ENCODE data around the gene TDP2. TPM values are rescaled to one million over a fixed set of nuclear protein-coding genes. Genes with fewer than 3 reads are reported as not detected.

TDP2 gene
- total RNA-seq, 1 donor from 2014 or later, result 27.2 TPM

GRCh38 chr6:24620637-24621036 is 46.1 kb downstream of the TDP2 start:
- no peak overlapping the region for H3K4me2 ChIP-seq (ENCODE audit: low read length)
- no peak overlapping the region for H3K9ac ChIP-seq (ENCODE audit: low read length)
- H3K36me3 ChIP-seq (ENCODE audit: insufficient read depth, low read length), result no peaks in the 10 kb centered on the region
- no peaks in the 10 kb centered on the region for H3K4me1 Mint-ChIP-seq (ENCODE audit: low read depth, unreplicated experiment)
- H3K9me3 Mint-ChIP-seq (ENCODE audit: unreplicated experiment), result peaks cover 3% of the 10 kb centered on the region
- H3K36me3 Mint-ChIP-seq (ENCODE audit: low read depth, unreplicated experiment), result no peaks in the 10 kb centered on the region
- no peak overlapping the region for H3K27ac ChIP-seq (ENCODE audit: low read depth, low read length)
- no peaks in the 10 kb centered on the region for H3K27me3 Mint-ChIP-seq (ENCODE audit: low read depth, unreplicated experiment)
- no peaks in the 10 kb centered on the region for H3K9me3 ChIP-seq (ENCODE audit: insufficient read depth, low read depth, low read length)
- H3K4me3 ChIP-seq (ENCODE audit: insufficient read depth, low read depth, low read length), result no peak overlapping the region
- H3K4me1 ChIP-seq (ENCODE audit: insufficient read depth, low read length), result no peaks in the 10 kb centered on the region
- DNase-seq (ENCODE audit: low read depth), result no peak
- no peaks in the 10 kb centered on the region for H4K20me1 ChIP-seq (ENCODE audit: insufficient read depth, low read length)
- no peak overlapping the region for H3K4me3 Mint-ChIP-seq (ENCODE audit: unreplicated experiment)
- H3K79me2 ChIP-seq (ENCODE audit: insufficient read depth, low read length), result no peaks in the 10 kb centered on the region
- no peaks in the 10 kb centered on the region for H3K27me3 ChIP-seq (ENCODE audit: insufficient read depth, low read length)
- TF ChIP-seq CTCF (IDR thresholded peaks at IDR 0.05; ENCODE audit: insufficient read depth, low read depth, low read length) (no peak), EZH2 (IDR thresholded peaks at IDR 0.05; ENCODE audit: insufficient read depth, low read length) (no peak)
- no peak for FAIRE-seq
- H2AFZ ChIP-seq (ENCODE audit: low read depth, low read length), result no peak overlapping the region
- no peak overlapping the region for H3K27ac Mint-ChIP-seq (ENCODE audit: unreplicated experiment)

GRCh38 chr6:24619661-24620060 is 47.0 kb downstream of the TDP2 start:
- Histone ChIP-seq H3K4me2 (ENCODE audit: low read length) (no peak overlapping the region), H4K20me1 (ENCODE audit: insufficient read depth, low read length) (no peaks in the 10 kb centered on the region), H3K9me3 (ENCODE audit: insufficient read depth, low read depth, low read length) (no peaks in the 10 kb centered on the region), H2AFZ (ENCODE audit: low read depth, low read length) (no peak overlapping the region), H3K9ac (ENCODE audit: low read length) (no peak overlapping the region), H3K79me2 (ENCODE audit: insufficient read depth, low read length) (no peaks in the 10 kb centered on the region), H3K4me1 (ENCODE audit: insufficient read depth, low read length) (no peaks in the 10 kb centered on the region), H3K27me3 (ENCODE audit: insufficient read depth, low read length) (no peaks in the 10 kb centered on the region), H3K4me3 (ENCODE audit: insufficient read depth, low read depth, low read length) (no peak overlapping the region), H3K36me3 (ENCODE audit: insufficient read depth, low read length) (no peaks in the 10 kb centered on the region), H3K27ac (ENCODE audit: low read depth, low read length) (no peak overlapping the region)
- FAIRE-seq (no peak), DNase-seq (ENCODE audit: low read depth) (no peak)
- Mint-ChIP-seq H3K4me1 (ENCODE audit: low read depth, unreplicated experiment) (no peaks in the 10 kb centered on the region), H3K9me3 (ENCODE audit: unreplicated experiment) (peaks cover 3% of the 10 kb centered on the region), H3K4me3 (ENCODE audit: unreplicated experiment) (no peak overlapping the region), H3K36me3 (ENCODE audit: low read depth, unreplicated experiment) (no peaks in the 10 kb centered on the region), H3K27ac (ENCODE audit: unreplicated experiment) (no peak overlapping the region), H3K27me3 (ENCODE audit: low read depth, unreplicated experiment) (no peaks in the 10 kb centered on the region)
- TF ChIP-seq CTCF (IDR thresholded peaks at IDR 0.05; ENCODE audit: insufficient read depth, low read depth, low read length) (no peak), EZH2 (IDR thresholded peaks at IDR 0.05; ENCODE audit: insufficient read depth, low read length) (no peak)

DNA sequence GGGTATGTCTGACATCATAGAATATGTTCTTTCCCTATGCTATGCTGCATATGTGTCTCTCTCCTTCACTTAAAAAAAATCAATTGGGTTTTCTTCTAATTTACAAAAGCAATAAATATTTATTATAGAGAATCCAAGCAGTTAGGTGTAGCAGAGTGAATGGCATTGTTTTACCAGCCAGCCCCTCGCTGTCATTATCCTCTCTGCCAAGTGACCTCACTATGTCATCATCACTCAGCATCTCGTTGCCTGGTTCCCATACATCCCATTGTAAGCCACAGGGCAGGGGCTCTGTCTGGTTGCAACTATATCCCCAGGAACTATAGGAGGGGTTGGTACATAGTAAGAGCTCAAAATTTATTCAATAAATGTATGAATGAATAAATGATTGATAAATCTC is 52.1 kb downstream of the TDP2 start:
- no peak for DNase-seq (ENCODE audit: low read depth)
- no peak overlapping the region for H3K27ac ChIP-seq (ENCODE audit: low read depth, low read length)

More for the DNA sequence above, 52.1 kb downstream of the TDP2 start:
- no peaks in the 10 kb centered on the region for H4K20me1 ChIP-seq (ENCODE audit: insufficient read depth, low read length)
- no peaks in the 10 kb centered on the region for H3K9me3 ChIP-seq (ENCODE audit: insufficient read depth, low read depth, low read length)
- peaks cover 3% of the 10 kb centered on the region for H3K9me3 Mint-ChIP-seq (ENCODE audit: unreplicated experiment)
- no peaks in the 10 kb centered on the region for H3K36me3 ChIP-seq (ENCODE audit: insufficient read depth, low read length)
- no peak for FAIRE-seq
- peaks cover 5% of the 10 kb centered on the region for H3K27me3 Mint-ChIP-seq (ENCODE audit: low read depth, unreplicated experiment)
- H3K4me1 ChIP-seq (ENCODE audit: insufficient read depth, low read length), result no peaks in the 10 kb centered on the region
- no peak overlapping the region for H3K4me2 ChIP-seq (ENCODE audit: low read length)
- H3K36me3 Mint-ChIP-seq (ENCODE audit: low read depth, unreplicated experiment), result no peaks in the 10 kb centered on the region
- no peak overlapping the region for H3K9ac ChIP-seq (ENCODE audit: low read length)
- H3K27ac Mint-ChIP-seq (ENCODE audit: unreplicated experiment), result no peak overlapping the region
- H2AFZ ChIP-seq (ENCODE audit: low read depth, low read length), result no peak overlapping the region
- H3K79me2 ChIP-seq (ENCODE audit: insufficient read depth, low read length), result no peaks in the 10 kb centered on the region
- H3K4me1 Mint-ChIP-seq (ENCODE audit: low read depth, unreplicated experiment), result no peaks in the 10 kb centered on the region
- no peak overlapping the region for H3K4me3 ChIP-seq (ENCODE audit: insufficient read depth, low read depth, low read length)
- TF ChIP-seq CTCF (IDR thresholded peaks at IDR 0.05; ENCODE audit: insufficient read depth, low read depth, low read length) (no peak), EZH2 (IDR thresholded peaks at IDR 0.05; ENCODE audit: insufficient read depth, low read length) (no peak)
- H3K27me3 ChIP-seq (ENCODE audit: insufficient read depth, low read length), result no peaks in the 10 kb centered on the region
- H3K4me3 Mint-ChIP-seq (ENCODE audit: unreplicated experiment), result no peak overlapping the region

Measured in astrocyte (in vitro differentiated cells and primary cell).